ENCODE measurements around the gene ZMIZ2.
"Not testable (repeated sequence)": the region's sequence is repeated elsewhere in the genome, so short reads cannot be mapped to it uniquely, and the experiment has no call there.

GRCh38 chr7:44732971-44733370 is 15.7 kb upstream of the ZMIZ2 start:
- TF ChIP-seq, protein P1, sequence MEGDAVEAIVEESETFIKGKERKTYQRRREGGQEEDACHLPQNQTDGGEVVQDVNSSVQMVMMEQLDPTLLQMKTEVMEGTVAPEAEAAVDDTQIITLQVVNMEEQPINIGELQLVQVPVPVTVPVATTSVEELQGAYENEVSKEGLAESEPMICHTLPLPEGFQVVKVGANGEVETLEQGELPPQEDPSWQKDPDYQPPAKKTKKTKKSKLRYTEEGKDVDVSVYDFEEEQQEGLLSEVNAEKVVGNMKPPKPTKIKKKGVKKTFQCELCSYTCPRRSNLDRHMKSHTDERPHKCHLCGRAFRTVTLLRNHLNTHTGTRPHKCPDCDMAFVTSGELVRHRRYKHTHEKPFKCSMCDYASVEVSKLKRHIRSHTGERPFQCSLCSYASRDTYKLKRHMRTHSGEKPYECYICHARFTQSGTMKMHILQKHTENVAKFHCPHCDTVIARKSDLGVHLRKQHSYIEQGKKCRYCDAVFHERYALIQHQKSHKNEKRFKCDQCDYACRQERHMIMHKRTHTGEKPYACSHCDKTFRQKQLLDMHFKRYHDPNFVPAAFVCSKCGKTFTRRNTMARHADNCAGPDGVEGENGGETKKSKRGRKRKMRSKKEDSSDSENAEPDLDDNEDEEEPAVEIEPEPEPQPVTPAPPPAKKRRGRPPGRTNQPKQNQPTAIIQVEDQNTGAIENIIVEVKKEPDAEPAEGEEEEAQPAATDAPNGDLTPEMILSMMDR (conservative IDR thresholded peaks at IDR 0.05 in 1 of 2, IDR thresholded peaks at IDR 0.05 in 1 of 2; ENCODE audit: low read depth in 1 of 2, low read length in 2 of 2): not testable (repeated sequence)
- not testable (repeated sequence) for TF ChIP-seq EZH2 (IDR thresholded peaks at IDR 0.05; ENCODE audit: low read length, missing control alignments)
